Sigmoid colon (tissue), 4 donors: ENCODE data around the gene CBFA2T3.

Source experiments
- POLR2AphosphoS5 ChIP-seq, 4 donors: sonication (generic); formaldehyde crosslinking; IDR thresholded peaks; one replicate each; pipeline ENCODE4 v1.6.1; 2017; ENCODE audit warnings: antibody characterized with exemption in 4 of 4
- TF ChIP-seq, protein P1 (sequence below), 4 experiments: fragments of 450-650 bp in 3 of 4; fragments of 200-600 bp in 1 of 4; IDR thresholded peaks; one replicate each; pipeline ENCODE4 v1.5.1; 2016 to 2019; ENCODE audit warnings: antibody characterized with exemption in 4 of 4, mild to moderate bottlenecking in 3 of 4, moderate library complexity in 2 of 4

DNA sequence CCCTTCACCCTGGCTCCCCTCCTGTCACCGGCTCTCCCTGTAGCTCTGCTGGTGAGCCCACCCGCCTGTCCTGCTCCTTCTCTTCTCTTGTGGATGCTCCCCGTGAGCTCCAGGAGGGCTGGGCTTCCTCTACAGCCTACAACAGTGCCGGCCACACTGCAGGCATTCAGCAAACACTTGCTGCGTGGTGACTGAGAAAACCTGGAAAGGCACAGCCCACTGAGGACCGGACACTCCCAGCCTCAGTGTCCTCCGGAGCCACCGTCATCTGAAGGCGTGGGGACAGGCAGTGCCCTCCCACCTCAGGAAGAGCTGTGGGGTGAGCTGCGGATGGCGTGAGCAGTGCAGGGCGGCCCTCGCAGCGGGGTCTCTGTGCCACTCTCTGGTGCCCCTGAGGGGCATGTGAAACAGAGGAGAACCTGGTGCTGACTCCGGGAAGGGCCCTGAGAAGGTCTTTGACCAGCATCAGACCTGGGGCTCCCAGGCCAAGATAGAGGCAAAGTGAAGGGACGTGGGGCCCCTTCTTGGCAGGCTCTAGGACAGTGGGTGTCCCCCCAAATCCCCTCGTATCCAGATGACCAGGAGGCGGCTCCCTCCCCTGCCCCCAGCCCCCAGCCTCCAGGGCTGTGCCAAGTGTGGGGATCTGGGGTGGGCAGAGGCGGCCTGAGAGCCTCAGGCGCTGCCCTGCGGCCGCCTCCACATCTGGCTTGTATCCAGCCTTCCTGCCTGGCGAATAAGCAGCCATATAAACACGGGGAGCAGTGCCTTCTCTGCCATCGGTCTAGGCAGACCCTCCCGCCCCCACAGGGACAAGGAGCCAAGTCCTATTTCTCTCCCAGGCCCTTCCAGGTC lies 66.5 kb downstream of the CBFA2T3 start:
- TF ChIP-seq, protein P1, sequence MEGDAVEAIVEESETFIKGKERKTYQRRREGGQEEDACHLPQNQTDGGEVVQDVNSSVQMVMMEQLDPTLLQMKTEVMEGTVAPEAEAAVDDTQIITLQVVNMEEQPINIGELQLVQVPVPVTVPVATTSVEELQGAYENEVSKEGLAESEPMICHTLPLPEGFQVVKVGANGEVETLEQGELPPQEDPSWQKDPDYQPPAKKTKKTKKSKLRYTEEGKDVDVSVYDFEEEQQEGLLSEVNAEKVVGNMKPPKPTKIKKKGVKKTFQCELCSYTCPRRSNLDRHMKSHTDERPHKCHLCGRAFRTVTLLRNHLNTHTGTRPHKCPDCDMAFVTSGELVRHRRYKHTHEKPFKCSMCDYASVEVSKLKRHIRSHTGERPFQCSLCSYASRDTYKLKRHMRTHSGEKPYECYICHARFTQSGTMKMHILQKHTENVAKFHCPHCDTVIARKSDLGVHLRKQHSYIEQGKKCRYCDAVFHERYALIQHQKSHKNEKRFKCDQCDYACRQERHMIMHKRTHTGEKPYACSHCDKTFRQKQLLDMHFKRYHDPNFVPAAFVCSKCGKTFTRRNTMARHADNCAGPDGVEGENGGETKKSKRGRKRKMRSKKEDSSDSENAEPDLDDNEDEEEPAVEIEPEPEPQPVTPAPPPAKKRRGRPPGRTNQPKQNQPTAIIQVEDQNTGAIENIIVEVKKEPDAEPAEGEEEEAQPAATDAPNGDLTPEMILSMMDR (IDR thresholded peaks at IDR 0.05): no peak
- TF ChIP-seq POLR2AphosphoS5 (IDR thresholded peaks at IDR 0.05): no peak
